HL-60 (cell line): ENCODE measurements around the gene IGSF10.
"Not testable (repeated sequence)": the region's sequence is repeated elsewhere in the genome, so short reads cannot be mapped to it uniquely, and the experiment has no call there.

Source experiments
- DNase-seq, 2 experiments: peaks; one replicate each; pipeline ENCODE4 v3.0.0-alpha.2; 2010 to 2020; ENCODE audit warnings: low read depth in 1 of 2, low spot score in 1 of 2
- H3K27ac ChIP-seq: fragments of 250-450 bp; sonication (Bioruptor Pico); replicated peaks from 2 replicates; pipeline ENCODE4 v1.5.1; 2020; ENCODE audit warnings: mild to moderate bottlenecking, moderate library complexity
- H3K27me3 ChIP-seq: fragments of 250-450 bp; sonication (Bioruptor Pico); 2 replicates; pipeline ENCODE4 v1.5.1; 2021; ENCODE audit warnings: mild to moderate bottlenecking, moderate library complexity; ENCODE audit not compliant: insufficient read depth, poor library complexity, severe bottlenecking
- H3K4me3 ChIP-seq: replicated peaks from 2 replicates; pipeline ENCODE4 v1.5.1; 2011; ENCODE audit warnings: mild to moderate bottlenecking, control low read depth, low read length; ENCODE audit not compliant: insufficient read depth
- GABPA ChIP-seq: IDR thresholded peaks from 2 replicates; pipeline ENCODE4 v1.6.1; 2012; ENCODE audit warnings: low read depth
- POLR2AphosphoS5 ChIP-seq: IDR thresholded peaks from 2 replicates; pipeline ENCODE4 v1.6.1; 2012; ENCODE audit warnings: low read depth
- REST ChIP-seq: IDR thresholded peaks from 2 replicates; pipeline ENCODE4 v1.6.1; 2012; ENCODE audit warnings: low read depth; ENCODE audit not compliant: insufficient replicate concordance
- SPI1 ChIP-seq: IDR thresholded peaks from 2 replicates; pipeline ENCODE4 v1.6.1; 2012; ENCODE audit warnings: low read depth, mild to moderate bottlenecking, borderline replicate concordance
- long read RNA-seq: library from polyadenylated mRNA; unstranded; transcript quantifications from one replicate; pipeline ENCODE4 v2.0.0, GENCODE V29; 2020
- TF ChIP-seq, protein P1 (sequence below): IDR thresholded peaks from one replicate; pipeline ENCODE4 v1.5.1; 2011; ENCODE audit warnings: low read length, control low read depth, inconsistent platforms; ENCODE audit not compliant: insufficient read depth

Gene IGSF10
- long read RNA-seq, partial matches to known transcripts: 7 of 11 reads
- long read RNA-seq, other reads (novel, unspliced or antisense): 4 of 11 reads

DNA sequence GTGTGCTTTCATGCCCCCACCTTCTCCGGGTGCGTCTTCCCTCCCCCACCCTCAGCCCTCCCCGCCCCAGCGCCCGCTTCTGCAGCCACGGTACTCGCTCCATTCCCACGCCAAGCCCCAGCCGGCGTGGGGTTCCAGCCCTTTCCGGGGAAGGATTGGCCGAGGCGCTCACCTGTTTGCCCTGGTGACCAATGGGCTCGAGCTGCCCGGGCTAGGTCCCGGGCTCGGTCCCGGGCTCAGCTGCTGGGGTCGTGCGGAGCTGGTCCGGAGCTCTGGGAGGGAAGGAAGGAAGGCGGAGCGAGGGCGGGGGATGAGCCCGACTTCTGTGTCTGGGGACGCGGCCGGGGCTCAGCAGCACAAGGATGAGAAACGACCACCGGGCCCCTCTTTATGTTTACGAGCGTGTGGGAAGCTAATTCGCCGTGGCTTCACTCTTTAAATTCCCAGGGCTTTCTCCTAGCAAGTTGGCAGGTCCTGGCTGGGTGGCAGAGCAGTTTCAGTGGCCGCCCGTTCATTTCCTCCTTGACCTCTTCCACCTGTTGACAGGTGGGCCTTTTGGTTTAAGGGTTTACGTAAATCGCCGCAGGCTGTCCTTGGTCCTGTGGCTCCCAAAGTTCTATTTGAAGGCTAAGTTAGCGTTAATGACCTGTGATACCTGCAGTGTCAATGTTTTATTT is at the start of gene IGSF10:
IGSF10 (minus strand) TSS at position 288 of the 677 bp plus-strand sequence. CDS start 2,352 bp downstream, outside the sequence.
- DNase-seq: no peak
- Histone ChIP-seq H3K27me3 (no peaks in the 10 kb centered on the region), H3K27ac (no peak within 1 kb of the TSS), H3K4me3 (no peak within 1 kb of the TSS)
- TF ChIP-seq POLR2AphosphoS5 (no peak), GABPA (no peak), REST (no peak), SPI1 (no peak)
- TF ChIP-seq, protein P1, sequence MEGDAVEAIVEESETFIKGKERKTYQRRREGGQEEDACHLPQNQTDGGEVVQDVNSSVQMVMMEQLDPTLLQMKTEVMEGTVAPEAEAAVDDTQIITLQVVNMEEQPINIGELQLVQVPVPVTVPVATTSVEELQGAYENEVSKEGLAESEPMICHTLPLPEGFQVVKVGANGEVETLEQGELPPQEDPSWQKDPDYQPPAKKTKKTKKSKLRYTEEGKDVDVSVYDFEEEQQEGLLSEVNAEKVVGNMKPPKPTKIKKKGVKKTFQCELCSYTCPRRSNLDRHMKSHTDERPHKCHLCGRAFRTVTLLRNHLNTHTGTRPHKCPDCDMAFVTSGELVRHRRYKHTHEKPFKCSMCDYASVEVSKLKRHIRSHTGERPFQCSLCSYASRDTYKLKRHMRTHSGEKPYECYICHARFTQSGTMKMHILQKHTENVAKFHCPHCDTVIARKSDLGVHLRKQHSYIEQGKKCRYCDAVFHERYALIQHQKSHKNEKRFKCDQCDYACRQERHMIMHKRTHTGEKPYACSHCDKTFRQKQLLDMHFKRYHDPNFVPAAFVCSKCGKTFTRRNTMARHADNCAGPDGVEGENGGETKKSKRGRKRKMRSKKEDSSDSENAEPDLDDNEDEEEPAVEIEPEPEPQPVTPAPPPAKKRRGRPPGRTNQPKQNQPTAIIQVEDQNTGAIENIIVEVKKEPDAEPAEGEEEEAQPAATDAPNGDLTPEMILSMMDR: no peak

GRCh38 chr3:151509468-151510135 is 48.7 kb upstream of the IGSF10 start:
- H3K27ac ChIP-seq, DNase-seq: not testable (repeated sequence)

GRCh38 chr3:151504606-151505005 is 43.7 kb upstream of the IGSF10 start:
- Histone ChIP-seq H3K27me3 (no peaks in the 10 kb centered on the region), H3K4me3 (no peak overlapping the region), H3K27ac (no peak overlapping the region)
- TF ChIP-seq POLR2AphosphoS5: no peak
- TF ChIP-seq GABPA: no peak
- TF ChIP-seq, protein P1: no peak
- TF ChIP-seq SPI1: no peak
- TF ChIP-seq REST: no peak
- DNase-seq: no peak

More at GRCh38 chr3:151509468-151510135, 48.7 kb upstream of the IGSF10 start:
- not testable (repeated sequence) for H3K4me3 ChIP-seq, H3K27me3 ChIP-seq

DNA sequence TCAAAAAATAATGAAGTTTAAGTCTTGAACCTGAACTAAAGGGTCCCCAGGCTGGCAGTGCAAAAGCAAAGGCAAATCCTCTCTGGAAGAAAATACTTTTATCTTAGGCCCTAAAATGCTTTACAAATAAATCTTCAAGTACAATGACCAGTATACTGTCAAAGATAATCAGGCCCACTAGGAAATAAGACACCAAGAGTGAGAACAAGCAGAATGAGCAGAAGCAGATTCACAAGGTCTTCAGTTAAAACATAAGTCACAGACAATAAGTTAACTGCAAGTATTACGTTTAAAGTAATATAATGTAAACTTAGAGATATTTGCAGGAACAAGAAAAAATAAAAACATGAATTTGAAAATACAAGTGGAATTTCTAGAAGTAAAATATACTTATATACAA is 42.2 kb upstream of the IGSF10 start:
- TF ChIP-seq GABPA: no peak
- no peak for TF ChIP-seq REST
- no peak for TF ChIP-seq SPI1
- TF ChIP-seq, protein P1: no peak
- Histone ChIP-seq H3K4me3 (no peak overlapping the region), H3K27ac (no peak overlapping the region), H3K27me3 (no peaks in the 10 kb centered on the region)
- DNase-seq: no peak
